GM12892 (cell line): ENCODE measurements around the gene ADGRF1.

Source experiments
- POLR2A ChIP-seq: IDR thresholded peaks from 2 replicates; pipeline ENCODE4 v1.6.1; 2011; ENCODE audit warnings: low read depth, low read length, control low read depth
- POLR2AphosphoS5 ChIP-seq: IDR thresholded peaks from 2 replicates; pipeline ENCODE4 v1.6.1; 2011; ENCODE audit warnings: low read depth, low read length, control low read depth
- TAF1 ChIP-seq: IDR thresholded peaks from 2 replicates; pipeline ENCODE4 v1.6.1; 2011; ENCODE audit warnings: low read depth, mild to moderate bottlenecking, control low read depth, low read length, borderline replicate concordance

GRCh38 chr6:47048638-47049037, 6.5 kb upstream of the ADGRF1 start:
- TF ChIP-seq POLR2AphosphoS5 (no peak), TAF1 (no peak), POLR2A (no peak)
